Measurements from ENCODE around the gene CABYR. TPM values are rescaled to one million over a fixed set of nuclear protein-coding genes. Genes with fewer than 3 reads are reported as not detected.

The CABYR gene
- total RNA-seq, 1 experiment from 2014 or later, result 3.3 TPM

- H3K9me3 ChIP-seq, result no peaks in the 10 kb centered on the region
- no peak for TF ChIP-seq CTCF (IDR thresholded peaks at IDR 0.05; ENCODE audit: insufficient read depth in 1 of 2, low read depth in 1 of 2, low read length in 1 of 2, severe bottlenecking in 1 of 2, unreplicated experiment in 1 of 2)
Measured at GRCh38 chr18:24112874-24113615, 25.8 kb upstream of the CABYR start.

DNA sequence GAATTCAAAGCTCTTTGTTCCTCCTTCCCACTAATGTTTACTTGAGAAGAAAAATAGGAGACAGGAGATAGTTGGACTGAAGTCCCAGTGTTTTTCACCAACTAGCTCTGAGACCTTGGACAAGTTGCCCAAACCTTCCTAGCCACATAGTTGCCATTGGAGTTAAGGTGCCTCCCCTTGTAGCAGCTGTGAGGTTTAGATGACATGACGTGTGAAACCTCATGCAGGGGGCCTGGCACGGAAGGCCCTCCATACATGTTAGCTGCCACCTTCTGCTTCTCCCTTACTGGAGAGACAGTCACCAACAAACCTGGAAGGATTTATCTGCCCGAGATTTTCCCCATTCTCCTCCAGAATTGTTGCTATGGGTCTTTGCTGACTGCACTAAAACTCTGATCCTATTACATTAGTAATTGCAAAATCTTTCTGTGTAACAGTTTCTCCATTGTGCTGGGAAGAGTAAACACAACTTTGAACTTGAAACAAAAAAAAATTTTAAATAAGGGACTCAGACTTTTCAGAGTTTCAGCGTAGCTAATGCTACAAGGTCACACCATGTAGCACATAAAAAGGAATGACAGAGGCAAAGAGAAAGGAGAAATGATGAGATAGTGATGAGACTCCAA, 23.8 kb upstream of the CABYR start:
- H3K27ac Mint-ChIP-seq (ENCODE audit: unreplicated experiment), result peak overlapping the region; percentile 45
- no peaks in the 10 kb centered on the region for H3K27me3 Mint-ChIP-seq (ENCODE audit: insufficient read depth, unreplicated experiment)
- Histone ChIP-seq H3K36me3 (ENCODE audit: control insufficient read depth, insufficient read depth, low read length) (no peaks in the 10 kb centered on the region), H3K4me3 (ENCODE audit: low read depth, low read length) (no peak overlapping the region), H3K4me1 (no peaks in the 10 kb centered on the region), H3K9me3 (no peaks in the 10 kb centered on the region), H3K27me3 (replicated peaks; ENCODE audit: control insufficient read depth, insufficient read depth, low read length) (no peaks in the 10 kb centered on the region)
- no peaks in the 10 kb centered on the region for H3K4me1 Mint-ChIP-seq (ENCODE audit: low read depth, unreplicated experiment)
- H3K36me3 Mint-ChIP-seq (ENCODE audit: insufficient read depth, unreplicated experiment), result no peaks in the 10 kb centered on the region
- no peak overlapping the region for H3K4me3 Mint-ChIP-seq (ENCODE audit: unreplicated experiment)
- no peak for DNase-seq
- BruUV-seq (replicated peaks), result no TSS peak
- intact Hi-C loops (cut with micrococcal nuclease; ENCODE audit: unreplicated experiment), result loop anchor here (5.0 to 10.0 kb wide), 4 partner anchors 60 to 190 kb away; no protein-coding TSS in a partner anchor
- TF ChIP-seq CTCF (IDR thresholded peaks at IDR 0.05; ENCODE audit: insufficient read depth in 1 of 2, low read depth in 1 of 2, low read length in 1 of 2, severe bottlenecking in 1 of 2, unreplicated experiment in 1 of 2), result no peak
- H3K9me3 Mint-ChIP-seq (ENCODE audit: unreplicated experiment), result no peaks in the 10 kb centered on the region
- ChIA-PET POLR2A (interaction anchor here (0.6 kb wide), 1 partner anchor 193 kb away, joined by 3 read pairs; no protein-coding TSS in a partner anchor), CTCF (no interaction called here)

More at GRCh38 chr18:24112874-24113615, 25.8 kb upstream of the CABYR start:
- no peaks in the 10 kb centered on the region for H3K36me3 Mint-ChIP-seq (ENCODE audit: insufficient read depth, unreplicated experiment)
- no peak overlapping the region for H3K27ac Mint-ChIP-seq (ENCODE audit: unreplicated experiment)
- ChIA-PET POLR2A (no interaction called here), CTCF (no interaction called here)
- H3K9me3 Mint-ChIP-seq (ENCODE audit: unreplicated experiment), result no peaks in the 10 kb centered on the region
- Histone ChIP-seq H3K4me1 (no peaks in the 10 kb centered on the region), H3K27me3 (replicated peaks; ENCODE audit: control insufficient read depth, insufficient read depth, low read length) (no peaks in the 10 kb centered on the region), H3K4me3 (ENCODE audit: low read depth, low read length) (no peak overlapping the region), H3K36me3 (ENCODE audit: control insufficient read depth, insufficient read depth, low read length) (no peaks in the 10 kb centered on the region)
- H3K4me1 Mint-ChIP-seq (ENCODE audit: low read depth, unreplicated experiment), result no peaks in the 10 kb centered on the region
- intact Hi-C loops (cut with micrococcal nuclease; ENCODE audit: unreplicated experiment), result loop anchor here (10.0 kb wide), 3 partner anchors 58 to 188 kb away; no protein-coding TSS in a partner anchor
- H3K4me3 Mint-ChIP-seq (ENCODE audit: unreplicated experiment), result no peak overlapping the region
- BruUV-seq (replicated peaks), result no TSS peak
- no peaks in the 10 kb centered on the region for H3K27me3 Mint-ChIP-seq (ENCODE audit: insufficient read depth, unreplicated experiment)
- DNase-seq, result peak in 1 of 2 experiments; percentile 1

- Mint-ChIP-seq H3K4me1 (ENCODE audit: low read depth, unreplicated experiment) (no peaks in the 10 kb centered on the region), H3K27me3 (ENCODE audit: insufficient read depth, unreplicated experiment) (no peaks in the 10 kb centered on the region), H3K9me3 (ENCODE audit: unreplicated experiment) (no peaks in the 10 kb centered on the region), H3K27ac (ENCODE audit: unreplicated experiment) (peak overlapping the region; percentile 45), H3K4me3 (ENCODE audit: unreplicated experiment) (no peak overlapping the region), H3K36me3 (ENCODE audit: insufficient read depth, unreplicated experiment) (no peaks in the 10 kb centered on the region)
- no peak for TF ChIP-seq CTCF (IDR thresholded peaks at IDR 0.05; ENCODE audit: insufficient read depth in 1 of 2, low read depth in 1 of 2, low read length in 1 of 2, severe bottlenecking in 1 of 2, unreplicated experiment in 1 of 2)
- Histone ChIP-seq H3K9me3 (no peaks in the 10 kb centered on the region), H3K36me3 (ENCODE audit: control insufficient read depth, insufficient read depth, low read length) (no peaks in the 10 kb centered on the region), H3K4me3 (ENCODE audit: low read depth, low read length) (no peak overlapping the region), H3K4me1 (no peaks in the 10 kb centered on the region), H3K27me3 (replicated peaks; ENCODE audit: control insufficient read depth, insufficient read depth, low read length) (no peaks in the 10 kb centered on the region)
- BruUV-seq (replicated peaks), result no TSS peak
- no peak for DNase-seq
- CTCF ChIA-PET, result no interaction called here
- POLR2A ChIA-PET, result no interaction called here
- intact Hi-C loops (cut with micrococcal nuclease; ENCODE audit: unreplicated experiment), result loop anchor here (5.0 to 10.0 kb wide), 4 partner anchors 61 to 191 kb away; no protein-coding TSS in a partner anchor
Measured at GRCh38 chr18:24115628-24116027, 23.2 kb upstream of the CABYR start.
